Activated CD4-positive, alpha-beta T cell treated with anti-CD3 and anti-CD28 coated beads for 1 hour (primary cell): Measurements from ENCODE around the gene SEZ6L2.
A peak's percentile ranks its signal among the peaks of the same experiment; 100 is the strongest.
"Not testable (repeated sequence)": the region's sequence is repeated elsewhere in the genome, so short reads cannot be mapped to it uniquely, and the experiment has no call there.

Experiments used
- DNase-seq: peaks from one replicate; pipeline ENCODE4 v3.0.0-alpha.2; 2020

Gene SEZ6L2

DNA sequence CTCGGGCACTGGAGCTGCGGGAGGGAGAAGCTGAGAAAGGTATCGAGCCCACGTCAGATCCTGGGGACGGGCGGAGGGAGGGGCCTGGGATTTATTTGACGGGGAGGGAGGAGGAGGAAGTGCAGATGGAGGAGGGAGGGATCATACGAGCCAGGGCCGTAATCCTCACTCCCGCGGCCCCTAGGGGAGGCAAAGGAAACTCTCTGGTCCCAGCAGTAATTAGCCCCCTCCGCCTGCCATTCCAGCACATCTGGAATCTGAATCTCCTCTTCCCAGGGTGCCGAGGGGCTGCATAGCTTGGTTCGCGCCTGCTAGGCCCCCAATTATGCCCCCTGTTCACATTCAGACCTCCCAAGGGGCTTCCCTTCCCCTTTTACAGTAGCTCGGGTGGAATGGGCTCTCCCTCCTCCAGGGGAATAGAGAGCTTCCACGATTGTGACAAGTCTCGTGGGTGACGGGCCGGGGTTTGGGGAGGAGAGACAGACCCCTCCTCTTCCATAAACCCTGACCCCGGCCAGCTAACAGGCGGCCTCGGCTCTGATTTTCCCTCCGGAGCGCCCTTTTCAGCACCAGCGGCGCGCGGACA, at the start of gene SEZ6L2:
TSS of gene SEZ6L2 (minus strand) at position 35 of the 586 bp plus-strand sequence. CDS start 531 bp downstream, outside the sequence.
- no peak for DNase-seq

DNA sequence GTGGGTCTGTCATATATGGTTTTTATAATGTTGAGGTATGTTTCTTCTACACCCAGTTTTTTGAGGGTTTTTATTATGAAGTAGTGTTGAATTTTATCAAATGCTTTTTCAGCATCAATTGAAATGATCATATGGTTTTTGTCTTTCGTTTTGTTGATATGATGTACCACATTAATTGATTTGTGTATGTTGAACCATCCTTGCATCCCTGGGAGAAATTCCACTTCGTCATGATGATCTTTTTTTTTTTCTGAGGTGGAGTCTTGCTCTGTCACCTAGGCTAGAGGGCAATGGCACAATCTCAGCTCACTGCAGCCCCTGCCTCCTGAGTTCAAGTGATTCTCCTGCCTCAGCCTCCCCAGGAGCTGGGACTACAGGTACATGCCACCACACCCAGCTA, 48.5 kb upstream of the SEZ6L2 start:
- no peak for DNase-seq

DNA sequence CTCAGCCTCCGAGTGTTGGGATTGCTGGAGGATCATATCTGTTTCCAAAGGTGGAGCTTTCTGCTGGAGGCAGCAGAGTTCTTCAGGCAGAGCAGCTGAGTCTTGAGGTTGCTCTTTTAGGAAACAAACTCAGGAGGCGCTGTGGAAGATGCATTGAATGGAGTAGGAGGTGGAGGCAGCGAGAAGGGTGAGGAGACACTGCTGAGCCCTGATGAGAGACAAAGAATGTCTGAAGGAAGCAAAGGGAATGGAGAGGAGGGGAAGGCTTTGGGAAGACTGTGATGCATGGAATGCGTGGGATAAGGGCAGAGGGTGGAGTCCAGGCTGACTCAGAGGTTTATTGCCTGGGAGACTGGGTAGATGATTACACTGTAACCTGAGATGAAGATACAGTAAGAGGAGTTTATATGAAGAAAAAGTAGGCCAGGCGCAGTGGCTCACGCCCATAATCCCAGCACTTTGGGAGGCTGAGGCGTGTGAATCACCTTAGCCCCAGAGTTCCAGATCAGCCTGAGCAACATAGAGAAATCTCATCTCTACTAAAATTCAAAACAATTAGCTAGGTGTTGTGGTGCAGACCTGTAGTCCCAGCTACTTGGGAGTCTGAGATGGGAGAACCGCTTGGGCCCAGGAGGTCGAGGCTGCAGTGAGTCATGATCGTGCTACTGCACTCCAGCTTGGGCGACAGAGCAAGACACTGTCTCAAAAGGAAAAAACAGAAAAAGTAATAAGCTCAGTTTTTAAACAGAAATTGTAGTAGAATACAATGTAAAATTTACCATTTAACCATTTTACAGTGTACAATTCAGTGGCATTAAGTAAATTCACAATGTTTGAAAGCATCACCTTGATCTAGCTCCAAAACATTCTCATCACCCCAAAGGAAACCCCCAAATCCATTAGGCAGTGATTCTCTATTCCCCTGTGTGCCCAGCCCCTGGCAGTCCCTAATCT, 44.8 kb upstream of the SEZ6L2 start:
- DNase-seq: no peak

DNA sequence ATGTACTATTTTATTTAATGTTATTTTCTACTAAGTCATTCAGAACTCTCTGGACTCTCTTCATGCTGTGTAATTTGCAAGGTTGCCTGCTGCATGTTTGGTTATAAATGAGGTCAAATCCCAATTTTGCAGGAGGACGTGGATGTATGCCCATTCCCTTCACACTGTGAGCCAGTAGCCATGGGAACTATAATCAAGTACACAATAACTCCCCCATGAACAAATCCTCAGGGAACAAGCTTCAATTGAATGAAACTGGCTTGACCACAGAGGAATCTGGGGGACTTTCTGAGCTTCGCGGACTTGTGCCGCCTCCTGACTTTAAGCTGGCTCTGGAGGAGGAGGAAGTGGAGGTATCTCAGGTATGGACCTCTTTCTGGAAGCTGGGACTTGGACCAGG, 41.3 kb upstream of the SEZ6L2 start:
- no peak for DNase-seq

DNA sequence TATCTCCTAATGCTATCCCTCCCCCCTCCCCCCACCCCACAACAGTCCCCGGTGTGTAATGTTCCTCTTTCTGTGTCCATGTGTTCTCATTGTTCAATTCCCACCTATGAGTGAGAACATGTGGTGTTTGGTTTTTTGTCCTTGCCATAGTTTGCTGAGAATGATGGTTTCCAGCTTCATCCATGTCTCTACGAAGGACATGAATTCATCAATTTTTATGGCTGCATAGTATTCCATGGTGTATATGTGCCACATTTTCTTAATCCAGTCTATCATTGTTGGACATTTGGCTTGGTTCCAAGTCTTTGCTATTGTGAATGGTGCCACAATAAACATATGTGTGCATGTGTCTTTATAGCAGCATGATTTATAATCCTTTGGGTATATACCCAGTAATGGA, 32.4 kb upstream of the SEZ6L2 start:
- not testable (repeated sequence) for DNase-seq

DNA sequence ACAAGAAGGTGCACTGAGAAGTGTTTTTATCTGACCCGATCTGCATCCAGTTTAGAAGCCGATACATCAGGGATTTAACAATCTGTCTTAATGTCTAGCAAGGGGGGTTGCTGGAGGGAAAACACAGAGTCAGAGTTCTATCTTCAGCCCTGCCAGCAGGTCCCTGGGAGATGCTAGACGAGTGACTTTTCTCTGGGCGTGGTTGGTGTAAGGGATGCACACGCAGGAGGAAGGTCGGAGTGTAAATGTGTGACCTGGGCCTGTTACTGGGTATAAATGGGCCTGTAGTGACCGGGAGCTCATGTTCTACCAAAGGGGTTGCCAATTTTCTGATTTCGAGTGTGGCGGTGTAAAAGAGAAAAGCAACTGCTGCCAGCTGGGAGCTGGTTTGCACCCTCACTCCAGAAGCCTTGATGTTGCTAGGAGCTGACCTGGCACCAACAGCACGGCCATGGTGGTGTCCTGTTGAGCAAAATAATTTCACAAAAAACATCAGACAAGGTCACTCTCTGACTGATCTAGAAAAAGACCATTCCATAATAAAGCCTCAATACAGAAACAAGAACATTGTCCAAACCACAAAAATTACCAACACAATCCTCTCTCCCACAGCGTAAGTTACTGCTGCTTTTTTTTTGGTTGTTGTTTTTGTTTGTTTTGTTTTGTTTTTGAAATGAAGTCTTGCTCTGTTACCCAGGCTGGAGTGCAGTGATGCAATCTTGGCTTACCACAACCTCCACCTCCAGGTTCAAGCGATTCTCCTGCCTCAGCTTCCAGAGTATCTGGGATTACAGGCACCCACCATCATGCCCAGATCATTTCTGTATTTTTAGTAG, 27.9 kb upstream of the SEZ6L2 start:
- DNase-seq: no peak

DNA sequence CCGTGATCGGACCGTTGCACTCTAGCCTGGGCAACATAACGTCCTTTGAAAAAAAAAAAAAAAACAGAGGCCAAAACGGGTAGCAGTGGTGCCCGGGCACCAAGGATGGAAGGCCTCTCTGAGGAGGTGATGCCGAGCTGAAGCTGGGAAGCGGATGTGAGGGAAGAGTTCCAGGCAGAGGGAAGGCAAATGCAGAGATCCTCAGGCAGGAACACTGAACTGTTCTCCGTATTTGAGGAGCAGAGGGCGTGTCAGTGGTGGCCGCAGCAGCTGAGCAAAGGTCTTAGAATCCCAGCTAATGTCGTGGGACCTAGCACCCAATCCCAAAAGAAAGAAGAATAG, 27.3 kb upstream of the SEZ6L2 start:
- no peak for DNase-seq

DNA sequence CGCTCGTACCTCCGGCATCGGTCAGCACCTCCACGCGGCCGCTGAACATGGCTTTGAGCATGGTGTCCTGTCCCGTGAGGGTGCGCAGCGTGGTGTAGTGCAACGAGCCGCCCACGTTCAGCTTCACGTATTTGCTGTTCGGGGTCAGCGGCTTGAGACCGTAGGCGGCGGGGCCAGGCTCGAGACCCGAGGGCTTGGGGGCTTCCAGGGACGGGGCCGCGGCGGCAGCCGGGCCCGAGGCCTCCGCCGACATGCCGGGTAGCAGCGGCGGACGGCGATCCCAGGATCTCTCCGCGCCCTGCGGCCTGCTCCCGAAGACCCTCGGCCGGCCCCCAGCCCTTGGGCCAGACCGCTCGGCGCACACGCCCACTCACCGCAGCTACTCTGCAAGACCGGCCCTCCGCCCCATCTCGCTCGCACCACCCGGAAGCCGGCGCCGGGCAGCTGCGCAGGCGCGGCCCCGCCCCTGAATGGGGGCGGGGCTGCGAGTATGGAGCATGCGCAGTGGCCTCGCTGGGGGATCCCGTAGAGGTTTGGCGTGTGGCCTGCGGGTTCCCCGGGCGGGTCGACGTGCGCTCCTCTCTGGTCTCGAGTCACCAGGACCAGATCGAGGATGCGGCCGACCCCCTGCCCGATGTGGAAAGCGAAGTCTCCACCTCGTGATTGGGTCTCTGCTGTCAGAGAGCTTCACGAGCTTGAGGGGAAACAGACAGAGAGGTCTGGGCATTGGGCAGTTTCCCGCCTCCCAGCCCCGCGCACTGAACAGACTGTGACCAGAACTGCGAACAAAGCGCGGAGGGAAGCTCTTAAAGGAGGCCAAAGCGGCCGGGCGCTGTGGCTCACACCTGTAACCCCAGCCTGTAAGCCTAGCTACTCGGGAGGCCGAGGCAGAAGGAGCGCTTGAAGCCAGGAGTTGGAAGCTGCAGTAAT, 26.7 kb upstream of the SEZ6L2 start, which contains the start of gene KCTD13:
TSS of gene KCTD13 (minus strand) at position 446 of the 930 bp plus-strand sequence. CDS start at position 253, 193 bp downstream.
- DNase-seq: peak; percentile 89

DNA sequence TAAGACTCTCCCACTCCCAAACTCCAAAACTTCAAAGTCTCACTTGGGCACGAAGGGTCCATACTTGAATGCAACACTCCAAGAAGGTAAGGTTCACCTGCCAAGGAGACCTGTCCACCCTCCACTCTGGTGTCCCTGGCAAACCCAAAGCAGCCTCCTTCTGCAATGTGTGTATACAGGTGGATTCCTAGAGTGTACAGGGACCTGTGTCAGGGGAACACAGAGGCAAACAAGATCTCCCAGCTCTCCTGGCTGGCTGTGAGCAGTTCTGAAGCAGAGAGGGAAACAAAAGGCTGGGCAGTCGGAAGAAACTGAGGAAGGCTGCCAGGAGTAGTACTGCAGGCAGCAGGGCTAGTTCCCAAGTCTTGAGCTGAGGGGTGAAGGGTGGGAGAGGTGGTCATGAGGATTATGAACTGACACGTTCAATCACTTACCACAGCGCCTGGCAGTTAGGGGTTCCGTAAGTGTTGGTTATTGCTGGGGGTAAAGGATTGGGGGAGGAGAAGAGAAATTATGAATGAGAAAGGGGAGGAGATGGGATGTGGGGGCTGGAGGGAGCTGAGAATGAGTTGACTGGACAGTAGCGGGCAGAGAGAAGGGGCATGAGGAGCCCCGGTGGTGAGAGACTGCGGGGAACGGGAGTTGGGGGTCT, 25.9 kb upstream of the SEZ6L2 start:
- DNase-seq: no peak

DNA sequence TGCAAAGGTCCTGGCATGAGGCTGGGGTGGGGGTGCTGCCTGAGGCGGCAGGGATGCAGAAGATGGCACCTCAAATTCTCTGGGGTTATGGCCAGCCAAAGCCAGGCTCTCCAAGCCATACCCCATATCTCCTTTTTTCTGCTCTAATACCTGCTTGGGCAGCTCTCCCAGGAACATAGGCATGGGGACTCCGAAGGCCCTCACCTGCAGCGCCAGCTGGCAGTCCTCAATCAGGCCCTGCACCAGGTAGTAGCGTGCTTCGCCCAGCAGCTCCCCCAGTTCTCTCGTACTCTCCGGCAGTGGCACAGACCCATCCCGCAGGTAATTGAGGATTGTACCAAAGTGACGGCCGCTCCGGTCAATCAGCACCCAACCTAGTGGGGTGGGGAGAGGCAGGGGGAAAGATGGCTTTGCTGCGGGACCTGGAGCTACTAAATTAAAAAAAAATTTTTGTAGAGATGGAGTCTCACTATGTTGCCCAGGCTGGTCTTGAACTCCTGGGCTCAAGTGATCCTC, 23.7 kb upstream of the SEZ6L2 start:
- DNase-seq: no peak

DNA sequence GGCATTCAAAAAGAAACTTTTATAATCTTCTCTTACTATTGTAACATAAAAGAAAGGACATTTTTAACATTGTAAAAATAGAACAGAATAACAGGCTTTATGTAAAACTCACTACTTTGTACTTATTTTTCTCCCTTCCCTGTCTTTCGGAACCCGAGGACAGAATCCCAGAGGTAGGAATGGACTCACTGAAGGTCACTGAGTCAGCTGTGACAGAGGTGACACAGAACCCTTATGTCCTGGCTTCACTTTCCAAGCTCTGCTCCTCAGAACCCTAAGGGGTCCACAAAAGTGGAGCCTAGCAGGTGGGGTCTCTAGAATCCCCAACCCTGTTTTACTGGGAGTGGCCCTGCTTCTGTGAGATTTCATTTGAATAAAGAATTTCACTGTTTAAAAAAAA, 23.0 kb upstream of the SEZ6L2 start:
- no peak for DNase-seq

DNA sequence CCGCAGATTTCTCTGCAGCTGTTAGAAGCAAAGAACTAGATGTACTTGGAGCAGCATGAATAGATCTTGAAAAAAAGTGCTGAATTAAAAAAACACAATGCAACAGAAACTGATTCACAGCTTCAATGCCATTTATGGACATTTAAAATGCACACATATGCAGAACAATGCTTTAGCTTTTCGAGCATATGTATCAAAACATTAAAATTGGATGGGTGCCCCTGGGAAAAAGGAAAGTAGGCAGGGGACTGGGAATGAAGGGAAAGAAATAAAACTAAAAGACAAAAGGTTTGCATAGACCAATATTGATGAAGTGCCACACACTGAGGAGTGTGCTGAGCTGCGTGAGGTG, 21.7 kb upstream of the SEZ6L2 start:
- no peak for DNase-seq

DNA sequence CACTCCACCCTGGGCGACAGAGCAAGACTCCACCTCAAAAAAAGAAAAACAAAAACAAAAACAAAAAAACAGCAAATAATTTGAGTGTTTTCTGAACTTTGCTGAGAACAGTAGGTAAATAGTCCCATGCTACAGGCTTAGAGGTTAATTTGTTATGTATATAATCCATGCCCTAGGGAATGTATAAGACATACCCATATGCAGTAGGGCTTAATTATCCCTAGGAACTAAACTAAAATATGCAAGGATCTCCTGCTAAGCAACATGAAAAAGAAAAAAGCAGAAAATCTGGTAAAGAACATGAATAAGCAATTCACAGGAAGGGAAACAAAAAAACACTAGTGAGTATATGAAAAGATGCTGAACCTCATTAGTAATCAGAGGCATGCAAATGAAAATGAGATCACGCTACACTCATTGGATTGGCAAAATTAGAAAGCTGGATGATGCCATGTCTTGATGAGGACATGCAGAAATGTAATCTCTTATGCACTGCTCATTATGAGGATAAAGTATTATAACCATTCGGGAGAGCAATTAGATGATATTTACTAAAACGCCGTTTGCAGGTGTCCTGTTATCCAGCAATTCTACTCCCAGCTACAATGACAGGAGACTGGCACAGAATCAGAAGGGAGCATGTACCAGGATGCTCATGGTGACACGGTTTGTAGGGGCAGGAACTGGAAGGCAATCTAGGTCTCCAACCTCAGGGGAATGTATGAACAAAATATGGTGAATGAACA, 21.1 kb upstream of the SEZ6L2 start:
- DNase-seq: no peak

DNA sequence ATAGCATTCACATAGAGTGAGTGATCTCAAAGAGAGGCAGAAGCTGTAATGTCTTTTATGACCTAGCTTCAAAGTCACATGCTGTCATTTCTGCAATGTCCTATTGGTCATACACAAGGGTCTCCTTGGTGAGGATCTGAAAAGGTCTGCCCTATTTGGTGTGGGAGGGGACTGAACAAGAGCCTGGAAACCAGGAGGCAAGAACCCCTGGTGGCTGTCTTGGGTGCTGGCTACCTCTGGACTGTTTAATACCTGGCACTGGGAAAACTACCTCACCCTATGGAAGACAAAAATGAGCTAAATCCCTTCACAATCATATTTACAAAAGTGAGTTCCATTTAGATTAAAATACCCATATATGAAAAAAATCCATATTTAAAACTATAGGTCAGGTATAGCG, 17.6 kb upstream of the SEZ6L2 start:
- DNase-seq: no peak

DNA sequence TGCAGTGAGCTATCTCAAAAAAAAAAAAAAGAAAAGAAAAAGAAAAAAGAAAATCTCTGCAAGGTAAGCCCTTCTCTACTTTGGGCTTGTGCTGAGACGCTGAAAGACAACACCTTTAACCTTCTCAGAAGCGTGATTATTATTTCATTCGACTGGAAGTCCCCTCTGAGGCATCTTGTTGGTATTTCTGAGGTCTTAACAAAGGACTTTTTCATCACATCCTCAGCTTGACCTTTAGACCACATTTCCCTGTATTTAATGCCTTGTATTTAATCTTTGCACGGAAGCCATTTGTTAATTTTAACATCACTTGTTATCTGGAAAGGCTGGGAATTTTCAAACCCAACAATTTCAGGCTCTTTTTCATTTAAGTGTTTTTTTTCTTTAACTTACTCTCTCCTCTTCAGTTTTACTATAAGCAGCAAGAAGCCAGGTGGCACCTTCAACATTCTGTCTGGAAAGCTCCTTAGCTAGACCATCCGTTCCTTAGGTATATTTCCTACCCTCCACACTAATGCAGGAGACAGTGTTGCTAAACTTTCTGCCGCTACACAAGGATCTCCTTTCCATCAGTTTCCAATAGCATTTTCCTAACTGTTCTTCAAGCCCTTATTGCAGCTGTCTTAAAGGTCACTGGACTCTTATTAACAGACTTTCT, 16.4 kb upstream of the SEZ6L2 start:
- no peak for DNase-seq

DNA sequence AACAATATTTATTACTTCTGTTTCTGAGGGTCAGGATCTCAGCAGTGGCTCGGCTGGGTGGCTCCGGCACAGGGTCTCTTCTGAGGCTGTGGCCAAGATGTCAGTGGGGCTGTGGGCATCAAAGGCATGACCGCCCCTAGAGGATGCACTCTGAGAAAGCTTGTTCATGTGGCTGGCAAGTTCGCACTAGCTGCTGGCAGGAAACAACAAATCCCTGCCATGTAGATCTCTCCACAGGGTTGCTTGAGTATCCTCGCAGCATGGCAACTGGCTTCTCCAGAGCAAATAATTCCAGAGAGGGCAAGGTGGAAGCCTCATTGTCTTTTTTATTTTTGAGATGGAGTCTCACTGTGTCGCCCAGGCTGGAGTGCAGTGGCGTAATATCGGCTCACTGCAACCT, 14.2 kb upstream of the SEZ6L2 start:
- no peak for DNase-seq

DNA sequence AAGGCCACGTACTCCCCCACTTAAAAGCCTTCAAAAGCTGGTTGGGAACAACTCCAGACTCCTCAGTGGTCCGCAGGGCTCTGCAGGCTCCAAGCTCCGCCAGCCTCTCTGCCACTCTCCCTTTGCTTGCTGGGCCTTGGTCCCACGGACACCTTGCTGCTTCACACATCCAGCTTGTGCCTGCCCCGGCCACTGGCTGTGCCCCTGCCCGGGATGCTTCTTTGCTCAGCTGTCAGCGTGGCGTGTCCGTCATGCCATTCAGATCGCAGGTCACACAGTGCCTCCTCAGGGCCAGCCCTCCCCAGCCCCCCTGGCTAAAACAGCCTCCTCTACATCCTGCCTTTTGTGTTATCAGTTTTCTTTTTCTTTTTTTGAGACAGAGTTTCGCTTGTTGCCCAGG, 12.7 kb upstream of the SEZ6L2 start:
- no peak for DNase-seq

DNA sequence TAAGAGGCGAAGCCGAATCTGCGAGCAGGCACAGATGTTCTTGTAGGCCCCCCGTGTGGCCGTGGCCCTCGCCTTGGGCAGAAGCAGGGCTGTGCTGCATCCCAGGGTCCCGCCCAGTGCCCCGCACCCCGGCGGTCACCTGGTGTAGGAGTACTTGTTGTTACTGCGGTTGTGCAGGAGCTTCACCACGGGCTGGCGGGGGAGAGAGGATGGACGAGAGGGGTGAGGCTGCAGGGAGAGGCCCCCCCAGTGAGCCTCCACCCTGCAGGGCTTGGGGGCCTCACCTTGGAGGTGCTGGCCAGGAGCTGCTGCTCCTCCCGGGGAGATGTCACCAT, 12.3 kb upstream of the SEZ6L2 start:
- DNase-seq: no peak

DNA sequence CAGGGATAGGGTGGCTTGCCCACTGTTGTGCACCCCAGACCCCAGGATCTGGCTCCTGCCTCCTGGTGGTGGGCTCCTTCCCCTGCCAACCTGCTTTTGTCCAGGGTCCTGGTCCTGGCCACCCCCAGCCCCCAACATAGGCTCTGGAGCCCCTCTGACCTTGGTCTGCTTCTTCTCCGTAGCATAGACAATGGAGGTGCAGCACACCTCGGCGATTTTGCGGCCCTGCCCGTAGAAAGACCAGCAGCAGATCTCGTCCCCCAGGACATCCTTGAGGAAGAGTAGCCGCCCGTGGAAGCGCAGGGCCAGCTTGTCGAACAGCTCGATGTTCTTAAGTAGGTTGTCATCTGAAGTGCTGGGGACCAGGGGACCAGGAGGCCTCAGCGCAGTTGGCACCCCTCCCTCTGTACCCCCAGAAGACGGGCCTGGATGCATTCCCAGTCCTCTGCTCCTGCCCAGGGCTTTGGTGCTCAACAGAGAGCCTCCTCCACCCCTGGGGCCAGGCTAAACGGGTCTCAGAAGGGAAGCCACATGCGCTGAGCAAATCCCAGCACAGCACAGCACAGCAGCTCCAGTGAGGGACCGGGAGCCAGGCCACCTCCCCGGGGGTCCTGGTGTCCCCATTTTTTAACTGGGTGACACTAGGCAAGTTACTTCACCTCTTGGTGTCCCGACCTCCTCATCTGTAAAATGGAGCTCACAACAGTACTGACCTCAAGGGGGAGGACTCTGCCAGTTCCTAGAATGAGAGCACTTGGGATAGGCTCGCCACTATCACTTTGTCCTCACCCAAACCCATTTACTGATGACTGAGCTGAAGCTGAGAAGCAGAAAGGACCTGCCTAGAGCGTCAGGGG, 11.7 kb upstream of the SEZ6L2 start:
- no peak for DNase-seq
